A204.1 (cell line): Measurements from ENCODE around the gene ARID1B.
"Not testable (repeated sequence)": the region's sequence is repeated elsewhere in the genome, so short reads cannot be mapped to it uniquely, and the experiment has no call there.

ENCODE experiments used
- FAIRE-seq: peaks from 2 replicates; lab custom pipeline; 2012; peaks lifted over from hg19 to GRCh38; lab: Jason Lieb, UNC

ARID1B gene

GRCh38 chr6:157021993-157022740 lies 245.0 kb downstream of the ARID1B start:
- no peak for FAIRE-seq

- FAIRE-seq: no peak
These were observed 246.8 kb downstream of the ARID1B start for GRCh38 chr6:157023958-157024357.

- no peak for FAIRE-seq
These were observed 247.6 kb downstream of the ARID1B start for GRCh38 chr6:157024745-157025144.

- FAIRE-seq: no peak
These were observed 248.3 kb downstream of the ARID1B start for GRCh38 chr6:157025437-157025836.

GRCh38 chr6:157029980-157030690 lies 253.0 kb downstream of the ARID1B start:
- no peak for FAIRE-seq

- no peak for FAIRE-seq
These were observed 253.6 kb downstream of the ARID1B start for GRCh38 chr6:157030755-157031154.

- FAIRE-seq: no peak
These were observed 255.7 kb downstream of the ARID1B start for GRCh38 chr6:157032923-157033322.

- FAIRE-seq: peak; percentile 90
These were observed 256.4 kb downstream of the ARID1B start for GRCh38 chr6:157033428-157034140.

- peak; percentile 85 for FAIRE-seq
These were observed 257.5 kb downstream of the ARID1B start for GRCh38 chr6:157034436-157035230.

GRCh38 chr6:157035546-157035945 lies 258.4 kb downstream of the ARID1B start:
- no peak for FAIRE-seq

GRCh38 chr6:157036245-157036711 lies 259.1 kb downstream of the ARID1B start:
- no peak for FAIRE-seq

GRCh38 chr6:157037165-157037564 lies 260.0 kb downstream of the ARID1B start:
- no peak for FAIRE-seq

GRCh38 chr6:157038610-157039009 lies 261.4 kb downstream of the ARID1B start:
- no peak for FAIRE-seq

GRCh38 chr6:157039639-157040038 lies 262.5 kb downstream of the ARID1B start:
- FAIRE-seq: not testable (repeated sequence)

GRCh38 chr6:157040191-157040590 lies 263.0 kb downstream of the ARID1B start:
- no peak for FAIRE-seq

GRCh38 chr6:157045831-157046454 lies 268.8 kb downstream of the ARID1B start:
- FAIRE-seq: peak; percentile 90

- FAIRE-seq: no peak
These were observed 269.6 kb downstream of the ARID1B start for GRCh38 chr6:157046776-157047175.

GRCh38 chr6:157047328-157047727 lies 270.1 kb downstream of the ARID1B start:
- FAIRE-seq: no peak

- no peak for FAIRE-seq
These were observed 270.8 kb downstream of the ARID1B start for GRCh38 chr6:157047951-157048350.

GRCh38 chr6:157049133-157049532 lies 272.0 kb downstream of the ARID1B start:
- FAIRE-seq: no peak

GRCh38 chr6:157050537-157051265 lies 273.5 kb downstream of the ARID1B start:
- FAIRE-seq: no peak
